IMR-90 (cell line): ENCODE results near the gene COL2A1. TPM values are rescaled to one million over a fixed set of nuclear protein-coding genes. Genes with fewer than 3 reads are reported as not detected.

Experiments used
- ATAC-seq: fragments of 200-7000 bp; cut with Tn5 transposase; 2 replicates; pipeline ENCODE4 v1.9.1; 2020; ENCODE audit warnings: low read depth, mild to moderate bottlenecking, moderate library complexity
- BruUV-seq: library from RNA; stranded (reverse); fragments of 400-500 nt; replicated peaks from 2 replicates; lab custom pipeline; 2021; lab: Mats Ljungman, UMichigan
- CTCF ChIA-PET: fragments of 300-600 bp; formaldehyde crosslinking; extraction: SDS; loops from one replicate; lab custom pipeline; 2021; ENCODE audit warnings: antibody characterized with exemption; lab: Yijun Ruan, JAX
- POLR2A ChIA-PET: fragments of 300-600 bp; sonication (Branson Sonifier 250); formaldehyde crosslinking; loops from one replicate; lab custom pipeline; 2022; ENCODE audit warnings: antibody characterized with exemption; ENCODE audit not compliant: unreplicated experiment; lab: Charles Lee
- DNase-seq: peaks from one replicate; pipeline ENCODE4 v3.0.0; 2013
- H2AFZ ChIP-seq: replicated peaks from 2 replicates; pipeline ENCODE3; 2013; ENCODE audit warnings: low read length, mild to moderate bottlenecking; ENCODE audit not compliant: poor library complexity
- H2AK5ac ChIP-seq: 2 replicates; pipeline ENCODE4 v1.6.1; 2013; ENCODE audit warnings: low read depth, low read length, inconsistent platforms
- H2AK9ac ChIP-seq: replicated peaks from 2 replicates; pipeline ENCODE3; 2013; ENCODE audit warnings: mild to moderate bottlenecking, low read depth, low read length, moderate library complexity; ENCODE audit not compliant: poor library complexity
- H2BK120ac ChIP-seq: 2 replicates; pipeline ENCODE4 v1.6.1; 2013; ENCODE audit warnings: low read depth, low read length, inconsistent platforms
- H2BK15ac ChIP-seq: 3 replicates; pipeline ENCODE4 v1.6.1; 2013; ENCODE audit warnings: low read depth, low read length, inconsistent platforms
- H2BK20ac ChIP-seq: 2 replicates; pipeline ENCODE4 v1.6.1; 2013; ENCODE audit warnings: low read depth, mild to moderate bottlenecking, inconsistent platforms, low read length, moderate library complexity
- H2BK5ac ChIP-seq: 2 replicates; pipeline ENCODE4 v1.6.1; 2013; ENCODE audit warnings: mild to moderate bottlenecking, low read depth, low read length, inconsistent platforms; ENCODE audit not compliant: poor library complexity, severe bottlenecking
- H3K14ac ChIP-seq: replicated peaks from 2 replicates; pipeline ENCODE4 v1.6.1; 2013; ENCODE audit warnings: low read depth, low read length, inconsistent platforms
- H3K18ac ChIP-seq: 2 replicates; pipeline ENCODE4 v1.6.1; 2013; ENCODE audit warnings: low read depth, low read length, control low read depth
- H3K23ac ChIP-seq: 2 replicates; pipeline ENCODE4 v1.6.1; 2013; ENCODE audit warnings: low read depth, low read length, inconsistent platforms
- H3K27ac ChIP-seq: 2 replicates; pipeline ENCODE4 v1.5.1; 2013; ENCODE audit warnings: mild to moderate bottlenecking, control low read depth, low read length; ENCODE audit not compliant: insufficient read depth
- H3K27me3 ChIP-seq: 2 replicates; pipeline ENCODE4 v1.6.1; 2013; ENCODE audit warnings: low read length; ENCODE audit not compliant: control insufficient read depth, insufficient read depth
- H3K36me3 ChIP-seq: 2 replicates; pipeline ENCODE4 v1.6.1; 2013; ENCODE audit warnings: low read length, mixed read lengths; ENCODE audit not compliant: control insufficient read depth, insufficient read depth
- H3K4ac ChIP-seq: 2 replicates; pipeline ENCODE4 v1.6.1; 2013; ENCODE audit warnings: low read depth, low read length, inconsistent platforms
- H3K4me1 ChIP-seq: 2 replicates; pipeline ENCODE4 v1.6.1; 2013; ENCODE audit warnings: low read length, mixed read lengths; ENCODE audit not compliant: control insufficient read depth, insufficient read depth
- H3K4me2 ChIP-seq: 2 replicates; pipeline ENCODE4 v1.6.1; 2013; ENCODE audit warnings: low read depth, mild to moderate bottlenecking, control low read depth, low read length, moderate library complexity
- H3K4me3 ChIP-seq: 2 replicates; pipeline ENCODE4 v1.5.1; 2013; ENCODE audit warnings: low read depth, mild to moderate bottlenecking, control low read depth, low read length, moderate library complexity; ENCODE audit not compliant: insufficient read depth
- H3K56ac ChIP-seq: 2 replicates; pipeline ENCODE4 v1.6.1; 2013; ENCODE audit warnings: low read length, inconsistent platforms; ENCODE audit not compliant: insufficient read depth; ENCODE audit errors: extremely low read depth
- H3K79me1 ChIP-seq, 2 experiments: 2 replicates each; pipeline ENCODE4 v1.6.1; 2013; ENCODE audit warnings: low read length in 2 of 2, inconsistent platforms in 1 of 2, low read depth in 1 of 2
- H3K9ac ChIP-seq: 2 replicates; pipeline ENCODE4 v1.6.1; 2013; ENCODE audit warnings: low read depth, low read length, control low read depth
- H3K9me1 ChIP-seq: 2 replicates; pipeline ENCODE4 v1.6.1; 2013; ENCODE audit warnings: low read length, inconsistent platforms; ENCODE audit not compliant: insufficient read depth
- H3K9me3 ChIP-seq: 2 replicates; pipeline ENCODE4 v1.6.1; 2013; ENCODE audit warnings: low read length; ENCODE audit not compliant: control insufficient read depth, insufficient read depth
- H4K20me1 ChIP-seq: 2 replicates; pipeline ENCODE4 v1.6.1; 2013; ENCODE audit warnings: low read length, inconsistent platforms; ENCODE audit not compliant: insufficient read depth
- H4K5ac ChIP-seq: 2 replicates; pipeline ENCODE4 v1.6.1; 2013; ENCODE audit warnings: mild to moderate bottlenecking, low read depth, low read length, control low read depth
- H4K8ac ChIP-seq, 2 experiments: 2 replicates each; pipeline ENCODE4 v1.6.1; 2013; ENCODE audit warnings: low read depth in 2 of 2, low read length in 2 of 2, control low read depth in 1 of 2, inconsistent platforms in 1 of 2
- H4K91ac ChIP-seq: 2 replicates; pipeline ENCODE4 v1.6.1; 2013; ENCODE audit warnings: low read depth, low read length, inconsistent platforms; ENCODE audit not compliant: insufficient read depth
- BHLHE40 ChIP-seq: fragments of 150-350 bp; IDR thresholded peaks from 2 replicates; pipeline ENCODE4 v1.6.1; 2016; ENCODE audit warnings: mild to moderate bottlenecking, low read depth, low read length
- CEBPB ChIP-seq: IDR thresholded peaks from 2 replicates; pipeline ENCODE4 v1.6.1; 2012; ENCODE audit warnings: low read depth, low read length, improper control_type of control experiment
- CHD1 ChIP-seq: IDR thresholded peaks from 2 replicates; pipeline ENCODE4 v1.6.1; 2012; ENCODE audit warnings: low read depth, low read length, improper control_type of control experiment
- CTCF ChIP-seq: conservative IDR thresholded peaks from 2 replicates; pipeline ENCODE4 v1.5.1; 2012; ENCODE audit warnings: mild to moderate bottlenecking, low read depth, low read length, improper control_type of control experiment
- ELK1 ChIP-seq: fragments of 150-350 bp; IDR thresholded peaks from 2 replicates; pipeline ENCODE4 v1.6.1; 2016; ENCODE audit warnings: low read depth, mild to moderate bottlenecking, low read length, moderate library complexity, borderline replicate concordance
- FOS ChIP-seq: fragments of 150-350 bp; IDR thresholded peaks from 2 replicates; pipeline ENCODE4 v1.6.1; 2016; ENCODE audit warnings: low read depth, low read length
- MAFK ChIP-seq: IDR thresholded peaks from 2 replicates; pipeline ENCODE4 v1.6.1; 2012; ENCODE audit warnings: low read depth, low read length, improper control_type of control experiment
- MAZ ChIP-seq: IDR thresholded peaks from 2 replicates; pipeline ENCODE4 v1.6.1; 2012; ENCODE audit warnings: low read depth, mild to moderate bottlenecking, low read length, improper control_type of control experiment, moderate library complexity, borderline replicate concordance
- MXI1 ChIP-seq: IDR thresholded peaks from 2 replicates; pipeline ENCODE4 v1.6.1; 2012; ENCODE audit warnings: low read depth, mild to moderate bottlenecking, low read length, moderate library complexity, borderline replicate concordance
- NFE2L2 ChIP-seq: fragments of 150-350 bp; IDR thresholded peaks from 2 replicates; pipeline ENCODE4 v1.6.1; 2016; ENCODE audit warnings: low read depth, mild to moderate bottlenecking, low read length
- POLR2A ChIP-seq: IDR thresholded peaks from 2 replicates; pipeline ENCODE4 v1.6.1; 2012; ENCODE audit warnings: mild to moderate bottlenecking, low read depth, low read length
- RAD21 ChIP-seq: IDR thresholded peaks from 2 replicates; pipeline ENCODE4 v1.6.1; 2012; ENCODE audit warnings: low read length, improper control_type of control experiment
- RCOR1 ChIP-seq: IDR thresholded peaks from 2 replicates; pipeline ENCODE4 v1.6.1; 2012; ENCODE audit warnings: mild to moderate bottlenecking, low read length, improper control_type of control experiment; ENCODE audit not compliant: insufficient replicate concordance
- RFX5 ChIP-seq: IDR thresholded peaks from 2 replicates; pipeline ENCODE4 v1.8.0; 2012; ENCODE audit warnings: low read depth, mild to moderate bottlenecking, low read length, moderate library complexity
- SMC3 ChIP-seq: fragments of 150-350 bp; IDR thresholded peaks from 2 replicates; pipeline ENCODE4 v1.6.1; 2016; ENCODE audit warnings: low read depth, mild to moderate bottlenecking, antibody characterized with exemption, low read length, moderate library complexity
- USF2 ChIP-seq: fragments of 150-350 bp; IDR thresholded peaks from 2 replicates; pipeline ENCODE4 v1.6.1; 2017; ENCODE audit warnings: mild to moderate bottlenecking, antibody characterized with exemption, low read length, low read depth
- WGBS, 2 experiments: methylation state at CpG; one replicate each; pipeline versions ENCODE4 v1.1.5 to v1.1.7; 2013; ENCODE audit warnings: missing lambda C conversion rate in 2 of 2; ENCODE audit not compliant: insufficient read length in 1 of 2; ENCODE audit errors: extremely low coverage in 2 of 2; 5-methylcytosine and 5-hydroxymethylcytosine counted together
- dilution Hi-C: fragments of 300-500 bp; cut with HindIII; formaldehyde crosslinking; loops from one replicate; pipeline ENCODE4 v1.14.3; 2018; ENCODE audit warnings: low sequenced_read_pairs; ENCODE audit not compliant: unreplicated experiment
- in situ Hi-C: fragments of 300-500 bp; cut with MboI; formaldehyde crosslinking; loops from 3 replicates; pipeline ENCODE4 v1.14.3; 2019; ENCODE audit warnings: low sequenced_read_pairs, inconsistent platforms, mixed read lengths
- intact Hi-C: fragments of 100-400 bp; cut with micrococcal nuclease; formaldehyde crosslinking; loops from 2 replicates; pipeline ENCODE4 v1.10.0; 2022
- polyA plus RNA-seq, 3 experiments: library from polyadenylated mRNA; depleted of rRNA; stranded (reverse); fragments of >200 nt; gene quantifications; 2 replicates each; pipeline ENCODE4 v1.2.3, GENCODE V29; 2012; ENCODE audit warnings: low replicate concordance in 1 of 3
- total RNA-seq: library from RNA; depleted of rRNA; stranded (reverse); fragments of >200 nt; gene quantifications from 2 replicates; pipeline ENCODE4 v1.2.3, GENCODE V29; 2012

COL2A1 gene
- total and polyA plus RNA-seq, 2 of the 4 experiments (the other 2 are of a cell fraction) = 0.05 TPM; not detected in 1

- in situ Hi-C loops (no loop called here), intact Hi-C loops (no loop called here), dilution Hi-C loops (no loop called here)
- ATAC-seq (no peak), DNase-seq (no peak)
- H2AK5ac ChIP-seq = no peak overlapping the region
- no peak overlapping the region for H2BK15ac ChIP-seq
- no peak overlapping the region for H3K27ac ChIP-seq
- peaks cover 86% of the 10 kb centered on the region for H3K27me3 ChIP-seq
- H4K91ac ChIP-seq = no peak overlapping the region
- H2AK9ac ChIP-seq = no peak overlapping the region
- no peaks in the 10 kb centered on the region for H3K36me3 ChIP-seq
- no peak overlapping the region for H2AFZ ChIP-seq
- no peak overlapping the region for H3K56ac ChIP-seq
- TF ChIP-seq RFX5 (no peak), POLR2A (no peak), RAD21 (no peak), ELK1 (no peak), RCOR1 (no peak), MAZ (no peak), CEBPB (no peak), BHLHE40 (no peak), SMC3 (no peak), CHD1 (no peak), FOS (no peak), MAFK (no peak), MXI1 (no peak), CTCF (no peak), USF2 (no peak), NFE2L2 (no peak)
- no peak overlapping the region for H3K4ac ChIP-seq
- H3K79me1 ChIP-seq = no peaks in the 10 kb centered on the region
- H3K9me1 ChIP-seq = no peaks in the 10 kb centered on the region
- no peak overlapping the region for H4K5ac ChIP-seq
- BruUV-seq = no TSS peak
- no peak overlapping the region for H4K8ac ChIP-seq
- no peak overlapping the region for H3K18ac ChIP-seq
- no peak overlapping the region for H3K4me3 ChIP-seq
- H4K20me1 ChIP-seq = peaks cover 3% of the 10 kb centered on the region; the same call in 1 of the 2 replicates
- no CpG with 5 or more reads among the region's 4 CpGs for WGBS, 2 experiments
- H2BK120ac ChIP-seq = no peak overlapping the region
- no peak overlapping the region for H3K9ac ChIP-seq
- H3K4me1 ChIP-seq = peaks cover 3% of the 10 kb centered on the region; the same call in 1 of the 2 replicates
- no peak overlapping the region for H2BK20ac ChIP-seq
- H3K23ac ChIP-seq = no peak overlapping the region
- CTCF ChIA-PET = no interaction called here
- H2BK5ac ChIP-seq = no peak overlapping the region
- no peak overlapping the region for H3K14ac ChIP-seq
- H3K4me2 ChIP-seq = no peak overlapping the region
- POLR2A ChIA-PET = no interaction called here
- peaks cover 2% of the 10 kb centered on the region; the same call in 1 of the 2 replicates for H3K9me3 ChIP-seq
These were observed 2.9 kb upstream of the COL2A1 start for GRCh38 chr12:48007206-48007605.
